Transverse colon (tissue), 4 donors: ENCODE measurements around the gene PRIM1. TPM values are rescaled to one million over a fixed set of nuclear protein-coding genes. Genes with fewer than 3 reads are reported as not detected.

Experiments
- DNase-seq: peaks from one replicate; pipeline ENCODE4 v3.0.0-alpha.2; 2019
- H3K27ac ChIP-seq, 4 donors: fragments of 200-600 bp; sonication (generic); 2 replicates each; pipeline ENCODE4 v1.5.1; 2016 to 2018; ENCODE audit warnings: inconsistent platforms in 4 of 4
- H3K27me3 ChIP-seq: fragments of 200-600 bp; sonication (generic); 2 replicates; pipeline ENCODE4 v1.5.1; 2017; ENCODE audit warnings: inconsistent platforms
- H3K36me3 ChIP-seq, 4 donors: fragments of 200-600 bp; sonication (generic); 2 replicates each; pipeline ENCODE4 v1.5.1; 2017 to 2019; ENCODE audit warnings: inconsistent platforms in 4 of 4
- H3K4me1 ChIP-seq, 4 donors: fragments of 200-600 bp; sonication (generic); 2 replicates each; pipeline ENCODE4 v1.5.1; 2017 to 2020; ENCODE audit warnings: inconsistent platforms in 4 of 4
- H3K4me3 ChIP-seq, 4 donors: fragments of 200-600 bp; sonication (generic); 1 replicate in 1 of 4; 2 replicates in 3 of 4; pipeline versions ENCODE4 v1.5.1 to v1.6.1; 2017 to 2019; ENCODE audit warnings: inconsistent platforms in 4 of 4
- H3K9me3 ChIP-seq, 2 donors: fragments of 200-600 bp; sonication (generic); 2 replicates each; pipeline ENCODE4 v1.5.1; 2017 to 2019; ENCODE audit warnings: inconsistent platforms in 2 of 2
- EP300 ChIP-seq: sonication (generic); formaldehyde crosslinking; IDR thresholded peaks from one replicate; pipeline ENCODE4 v1.6.1; 2017; ENCODE audit warnings: antibody characterized with exemption, low read depth
- POLR2A ChIP-seq: fragments of 450-650 bp; IDR thresholded peaks from one replicate; pipeline ENCODE4 v1.6.1; 2016; ENCODE audit warnings: antibody characterized with exemption, mild to moderate bottlenecking, moderate library complexity
- POLR2AphosphoS5 ChIP-seq, 3 donors: sonication (generic); formaldehyde crosslinking; IDR thresholded peaks; one replicate each; pipeline ENCODE4 v1.6.1; 2016; ENCODE audit warnings: antibody characterized with exemption in 3 of 3
- WGBS, 2 donors: methylation state at CpG; one replicate each; pipeline ENCODE4 v1.1.5; 2018; ENCODE audit warnings: low coverage in 1 of 2; 5-methylcytosine and 5-hydroxymethylcytosine counted together
- in situ Hi-C, 4 donors: fragments of 200-750 bp; cut with MboI; loops; one replicate each; pipeline versions ENCODE4 v1.15.0 to v1.15.1; 2017; ENCODE audit warnings: low sequenced_read_pairs in 3 of 4, low pct_ligation_motif_present in 1 of 4, low pct_unique_long_range_greater_than_20kb in 1 of 4
- intact Hi-C: fragments of 100-400 bp; cut with DNase I; formaldehyde crosslinking; loops from one replicate; pipeline ENCODE4 v1.15.1; 2023; ENCODE audit warnings: low total_unique reads
- total RNA-seq, 4 donors: library from RNA; depleted of rRNA; stranded (reverse); fragments of >200 nt; gene quantifications; one replicate each; pipeline ENCODE4 v1.1.0, GENCODE V29; 2016
- TF ChIP-seq, protein P1 (sequence below), 5 experiments: fragments of 200-600 bp in 3 of 5; fragments of 450-650 bp in 2 of 5; sonication (generic) in 3 of 5; IDR thresholded peaks; 1 replicate in 2 of 5; 2 replicates in 3 of 5; pipeline ENCODE4 v1.5.1; 2016 to 2017; ENCODE audit warnings: antibody characterized with exemption in 5 of 5, inconsistent platforms in 3 of 5, mild to moderate bottlenecking in 2 of 5, moderate library complexity in 1 of 5

PRIM1 gene
- total RNA-seq, 4 donors from 2014 or later = 1.4 to 10.6 (median 5.6) TPM; not detected in 1

- no peaks in the 10 kb centered on the region for H3K9me3 ChIP-seq
- H3K36me3 ChIP-seq = peaks cover 0 to under 1% (median 0%) of the 10 kb centered on the region in 4 donors
- in situ Hi-C loops (no loop called here), intact Hi-C loops (loop anchor here (2.0 to 10.0 kb wide), 2 partner anchors 36 to 90 kb away; partner anchors contain the start of genes BAZ2A and PTGES3)
- H3K4me1 ChIP-seq = peaks cover 22 to 51% (median 47%) of the 10 kb centered on the region in 4 donors
- 0% methylated on average over 9 of the region's 9 CpGs; no CpG with 5 or more reads in 1 of the 2 donors for WGBS, 2 donors
- no peak for DNase-seq
- peak overlapping the region; percentile 65 to 83 (median 68) for H3K4me3 ChIP-seq
- H3K27me3 ChIP-seq = no peaks in the 10 kb centered on the region
- TF ChIP-seq POLR2AphosphoS5 (IDR thresholded peaks at IDR 0.05) (no peak), EP300 (no peak), POLR2A (no peak)
- TF ChIP-seq, protein P1, sequence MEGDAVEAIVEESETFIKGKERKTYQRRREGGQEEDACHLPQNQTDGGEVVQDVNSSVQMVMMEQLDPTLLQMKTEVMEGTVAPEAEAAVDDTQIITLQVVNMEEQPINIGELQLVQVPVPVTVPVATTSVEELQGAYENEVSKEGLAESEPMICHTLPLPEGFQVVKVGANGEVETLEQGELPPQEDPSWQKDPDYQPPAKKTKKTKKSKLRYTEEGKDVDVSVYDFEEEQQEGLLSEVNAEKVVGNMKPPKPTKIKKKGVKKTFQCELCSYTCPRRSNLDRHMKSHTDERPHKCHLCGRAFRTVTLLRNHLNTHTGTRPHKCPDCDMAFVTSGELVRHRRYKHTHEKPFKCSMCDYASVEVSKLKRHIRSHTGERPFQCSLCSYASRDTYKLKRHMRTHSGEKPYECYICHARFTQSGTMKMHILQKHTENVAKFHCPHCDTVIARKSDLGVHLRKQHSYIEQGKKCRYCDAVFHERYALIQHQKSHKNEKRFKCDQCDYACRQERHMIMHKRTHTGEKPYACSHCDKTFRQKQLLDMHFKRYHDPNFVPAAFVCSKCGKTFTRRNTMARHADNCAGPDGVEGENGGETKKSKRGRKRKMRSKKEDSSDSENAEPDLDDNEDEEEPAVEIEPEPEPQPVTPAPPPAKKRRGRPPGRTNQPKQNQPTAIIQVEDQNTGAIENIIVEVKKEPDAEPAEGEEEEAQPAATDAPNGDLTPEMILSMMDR (IDR thresholded peaks at IDR 0.05) = no peak
- peak overlapping the region; percentile 90 to 91 (median 91) for H3K27ac ChIP-seq
Observed at GRCh38 chr12:56724701-56724971, 27.5 kb downstream of the PRIM1 start.

DNA sequence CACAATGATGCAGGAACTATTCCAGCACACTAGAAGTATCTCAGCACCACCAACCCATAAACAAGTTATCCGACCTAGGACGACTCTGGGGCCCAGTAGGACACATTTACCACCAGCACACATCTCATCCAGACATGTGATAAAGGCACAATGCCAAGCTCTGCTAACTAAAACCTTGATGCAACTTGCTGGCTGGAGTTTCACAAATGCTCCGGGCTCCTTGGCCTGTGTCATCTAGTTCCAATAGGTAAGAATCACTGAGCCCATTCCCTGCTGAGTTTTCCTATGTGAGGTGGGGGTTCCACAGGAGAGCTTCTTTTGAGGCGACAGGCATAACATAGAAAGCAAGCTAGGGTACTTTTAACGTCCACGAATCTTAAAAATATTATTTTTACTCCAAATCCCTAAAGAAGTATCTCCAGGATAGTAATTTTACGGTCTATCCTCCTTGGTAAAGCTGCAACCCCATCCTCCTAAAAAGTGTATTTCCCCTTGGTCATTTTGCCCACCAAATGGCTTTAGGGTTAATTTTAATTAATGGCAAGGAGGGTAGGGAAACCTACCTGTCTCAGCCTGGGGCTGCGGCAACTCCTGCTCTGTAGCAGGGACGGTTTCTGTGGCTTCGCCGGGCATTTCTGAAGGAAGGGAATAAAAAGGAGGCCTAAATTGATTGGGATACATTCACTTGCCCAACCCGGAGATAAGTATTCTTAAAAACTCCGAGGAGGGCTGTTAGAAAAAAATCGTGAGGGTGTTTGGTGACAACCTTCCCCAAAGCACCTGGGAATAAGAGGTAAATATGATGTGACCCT lies 28.0 kb downstream of the PRIM1 start:
- in situ Hi-C loops = no loop called here
- Histone ChIP-seq H3K36me3 (peaks cover 0 to 6% (median 0%) of the 10 kb centered on the region in 4 donors), H3K27me3 (no peaks in the 10 kb centered on the region), H3K4me1 (peaks cover 22 to 57% (median 50%) of the 10 kb centered on the region in 4 donors), H3K27ac (peak overlapping the region; percentile 90 to 91 (median 91)), H3K9me3 (no peaks in the 10 kb centered on the region), H3K4me3 (peak overlapping the region; percentile 65 to 83 (median 68))
- intact Hi-C loops = loop anchor here (2.0 to 10.0 kb wide), 2 partner anchors 35 to 89 kb away; partner anchors contain the start of genes BAZ2A and PTGES3
- WGBS, 2 donors = 0 to 2% methylated on average over 5 to 14 of the region's 14 CpGs
- TF ChIP-seq POLR2AphosphoS5 (IDR thresholded peaks at IDR 0.05) = peak; percentile 54 to 73 (median 65)
- TF ChIP-seq, protein P1 (IDR thresholded peaks at IDR 0.05) = no peak
- TF ChIP-seq POLR2A = peak; percentile 18
- no peak for TF ChIP-seq EP300
- peak; percentile 59 for DNase-seq

DNA sequence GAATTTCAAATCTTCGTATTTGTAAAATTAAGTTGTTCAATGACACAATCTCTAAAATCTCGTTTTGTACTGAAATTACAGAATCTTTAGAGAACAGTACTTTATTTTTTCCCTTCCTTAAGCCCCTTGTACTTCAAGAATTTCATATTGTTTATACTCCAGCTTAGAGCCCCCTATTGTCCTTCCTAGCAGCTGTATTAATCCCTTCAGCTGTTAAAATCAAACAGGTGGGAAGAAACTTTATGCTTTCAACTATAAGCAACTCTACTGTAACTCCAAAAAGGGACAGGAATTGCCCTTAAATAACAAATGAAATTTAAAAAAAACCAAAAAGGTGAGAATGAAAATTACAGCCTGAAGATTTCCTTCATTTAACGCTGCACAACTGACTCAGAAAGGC lies 28.8 kb downstream of the PRIM1 start:
- Histone ChIP-seq H3K4me3 (peak overlapping the region in 3 of 4 donors; percentile 65 to 83 (median 65)), H3K4me1 (peaks cover 22 to 64% (median 52%) of the 10 kb centered on the region in 4 donors), H3K36me3 (peaks cover 0 to 6% (median 0%) of the 10 kb centered on the region in 4 donors), H3K9me3 (no peaks in the 10 kb centered on the region), H3K27me3 (no peaks in the 10 kb centered on the region), H3K27ac (peak overlapping the region; percentile 90 to 91 (median 91))
- no peak for TF ChIP-seq EP300
- TF ChIP-seq POLR2AphosphoS5 (IDR thresholded peaks at IDR 0.05) = no peak
- TF ChIP-seq, protein P1 (IDR thresholded peaks at IDR 0.05) = no peak
- no peak for TF ChIP-seq POLR2A
- 22 to 29% methylated on average over 3 of the region's 3 CpGs for WGBS, 2 donors
- in situ Hi-C loops = no loop called here
- intact Hi-C loops = loop anchor here (10.0 kb wide), 1 partner anchor 89 kb away; the partner anchor contains the start of gene BAZ2A
- no peak for DNase-seq

GRCh38 chr12:56722832-56723231 lies 29.3 kb downstream of the PRIM1 start:
- no peaks in the 10 kb centered on the region for H3K27me3 ChIP-seq
- DNase-seq = no peak
- in situ Hi-C loops (no loop called here), intact Hi-C loops (loop anchor here (10.0 kb wide), 1 partner anchor 88 kb away; the partner anchor contains the start of gene BAZ2A)
- H3K4me3 ChIP-seq = peak overlapping the region in 3 of 4 donors; percentile 65 to 83 (median 65)
- no peak for TF ChIP-seq POLR2A
- TF ChIP-seq EP300 = no peak
- peak in 1 of 3 donors; percentile 7 for TF ChIP-seq POLR2AphosphoS5 (IDR thresholded peaks at IDR 0.05)
- TF ChIP-seq, protein P1 (IDR thresholded peaks at IDR 0.05) = no peak
- H3K36me3 ChIP-seq = peaks cover 0 to 6% (median 0%) of the 10 kb centered on the region in 4 donors
- H3K27ac ChIP-seq = peak overlapping the region; percentile 90 to 91 (median 91)
- 36 to 43% methylated on average over 4 of the region's 4 CpGs for WGBS, 2 donors
- no peaks in the 10 kb centered on the region for H3K9me3 ChIP-seq
- H3K4me1 ChIP-seq = peaks cover 22 to 69% (median 54%) of the 10 kb centered on the region in 4 donors
